Measurements from ENCODE around the gene WSCD1.

GRCh38 chr17:6064868-6065267 is 5.3 kb upstream of the WSCD1 start:
- TF ChIP-seq CTCF (conservative IDR thresholded peaks at IDR 0.05; ENCODE audit: low read depth, low read length) (no peak), EZH2phosphoT487 (IDR thresholded peaks at IDR 0.05; ENCODE audit: borderline replicate concordance, low read length) (no peak)
